Nephron progenitor cell (in vitro differentiated cells): ENCODE data around the gene LRRC4C.

Experiments used
- DNase-seq: peaks from one replicate; pipeline ENCODE4 v3.0.0; 2021
- H3K27ac Mint-ChIP-seq: 2 replicates; pipeline ENCODE4 v1.8.0; 2021; ENCODE audit warnings: mild to moderate bottlenecking, moderate library complexity, mixed read lengths
- H3K27me3 Mint-ChIP-seq: 2 replicates; pipeline ENCODE4 v1.8.0; 2021; ENCODE audit warnings: mild to moderate bottlenecking, low read depth, mixed read lengths; ENCODE audit not compliant: poor library complexity
- H3K36me3 Mint-ChIP-seq: 2 replicates; pipeline ENCODE4 v1.8.0; 2021; ENCODE audit warnings: low read depth, mixed read lengths
- H3K4me1 Mint-ChIP-seq: 2 replicates; pipeline ENCODE4 v1.8.0; 2021; ENCODE audit warnings: mixed read lengths
- H3K4me3 Mint-ChIP-seq: 2 replicates; pipeline ENCODE4 v1.8.0; 2021; ENCODE audit warnings: mild to moderate bottlenecking, moderate library complexity, mixed read lengths
- H3K9me3 Mint-ChIP-seq: 2 replicates; pipeline ENCODE4 v1.8.0; 2021; ENCODE audit warnings: mild to moderate bottlenecking, moderate library complexity, mixed read lengths
- CTCF ChIP-seq: fragments of 200-600 bp; sonication (generic); IDR thresholded peaks from 2 replicates; pipeline ENCODE4 v1.5.0; 2021; ENCODE audit warnings: antibody characterized with exemption

LRRC4C gene

GRCh38 chr11:40998920-40999319, 460.5 kb downstream of the LRRC4C start:
- no peaks in the 10 kb centered on the region for H3K9me3 Mint-ChIP-seq
- no peak overlapping the region for H3K27ac Mint-ChIP-seq

GRCh38 chr11:40987776-40988435, 471.5 kb downstream of the LRRC4C start:
- Mint-ChIP-seq H3K27me3 (no peaks in the 10 kb centered on the region), H3K4me3 (no peak overlapping the region), H3K4me1 (no peaks in the 10 kb centered on the region), H3K9me3 (peaks cover 5% of the 10 kb centered on the region), H3K36me3 (no peaks in the 10 kb centered on the region), H3K27ac (no peak overlapping the region)
- no peak for DNase-seq
- no peak for TF ChIP-seq CTCF

More at GRCh38 chr11:40998920-40999319, 460.5 kb downstream of the LRRC4C start:
- Mint-ChIP-seq H3K4me1 (no peaks in the 10 kb centered on the region), H3K36me3 (no peaks in the 10 kb centered on the region), H3K27me3 (no peaks in the 10 kb centered on the region), H3K4me3 (no peak overlapping the region)
- TF ChIP-seq CTCF, result no peak
- no peak for DNase-seq

GRCh38 chr11:40986320-40986719, 473.1 kb downstream of the LRRC4C start:
- Mint-ChIP-seq H3K9me3 (peaks cover 6% of the 10 kb centered on the region), H3K27me3 (no peaks in the 10 kb centered on the region), H3K36me3 (no peaks in the 10 kb centered on the region), H3K27ac (no peak overlapping the region), H3K4me1 (no peaks in the 10 kb centered on the region), H3K4me3 (no peak overlapping the region)
- TF ChIP-seq CTCF, result no peak
- no peak for DNase-seq

GRCh38 chr11:40975076-40975475, 484.4 kb downstream of the LRRC4C start:
- TF ChIP-seq CTCF, result no peak
- Mint-ChIP-seq H3K27me3 (no peaks in the 10 kb centered on the region), H3K4me3 (no peak overlapping the region), H3K36me3 (no peaks in the 10 kb centered on the region), H3K4me1 (no peaks in the 10 kb centered on the region), H3K27ac (no peak overlapping the region), H3K9me3 (peaks cover 14% of the 10 kb centered on the region)
- no peak for DNase-seq

GRCh38 chr11:40974186-40974795, 485.2 kb downstream of the LRRC4C start:
- Mint-ChIP-seq H3K27me3 (no peaks in the 10 kb centered on the region), H3K36me3 (no peaks in the 10 kb centered on the region), H3K4me1 (no peaks in the 10 kb centered on the region), H3K27ac (no peak overlapping the region), H3K4me3 (no peak overlapping the region), H3K9me3 (peaks cover 19% of the 10 kb centered on the region)
- DNase-seq, result no peak
- TF ChIP-seq CTCF, result no peak

GRCh38 chr11:40958707-40959106, 500.7 kb downstream of the LRRC4C start:
- no peaks in the 10 kb centered on the region for H3K36me3 Mint-ChIP-seq
- no peak for TF ChIP-seq CTCF
- no peak overlapping the region for H3K27ac Mint-ChIP-seq
- H3K9me3 Mint-ChIP-seq, result no peaks in the 10 kb centered on the region
- H3K27me3 Mint-ChIP-seq, result no peaks in the 10 kb centered on the region
- no peaks in the 10 kb centered on the region for H3K4me1 Mint-ChIP-seq
- DNase-seq, result no peak
- H3K4me3 Mint-ChIP-seq, result no peak overlapping the region
